ENCODE results near the gene UTRN. TPM values are rescaled to one million over a fixed set of nuclear protein-coding genes. Genes with fewer than 3 reads are reported as not detected.
A peak's percentile ranks its signal among the peaks of the same experiment; 100 is the strongest.

Gene UTRN
- total RNA-seq, 1 donor from 2014 or later = 133 TPM

- H3K4me1 Mint-ChIP-seq (ENCODE audit: low read depth) = peaks cover 50% of the 10 kb centered on the region
- peak overlapping the region; percentile 76 for H3K27ac Mint-ChIP-seq (ENCODE audit: unreplicated experiment)
- DNase-seq (ENCODE audit: low spot score) = no peak
- no peaks in the 10 kb centered on the region for H3K27me3 Mint-ChIP-seq (ENCODE audit: low read depth)
- TF ChIP-seq CTCF (IDR thresholded peaks at IDR 0.05) = no peak
- no peak overlapping the region for H3K4me3 Mint-ChIP-seq (ENCODE audit: unreplicated experiment)
- peaks cover 15% of the 10 kb centered on the region for H3K36me3 Mint-ChIP-seq (ENCODE audit: low read depth)
- H3K9me3 Mint-ChIP-seq (ENCODE audit: low read depth) = no peaks in the 10 kb centered on the region
These were observed 12.5 kb downstream of the UTRN start for GRCh38 chr6:144297511-144298100.

- Mint-ChIP-seq H3K27me3 (ENCODE audit: low read depth) (no peaks in the 10 kb centered on the region), H3K36me3 (ENCODE audit: low read depth) (peaks cover 15% of the 10 kb centered on the region)
These were observed 13.1 kb downstream of the UTRN start for GRCh38 chr6:144298194-144298593.

GRCh38 chr6:144298916-144299315, 13.8 kb downstream of the UTRN start:
- DNase-seq (ENCODE audit: low spot score) = no peak
- no peak for TF ChIP-seq CTCF (IDR thresholded peaks at IDR 0.05)
- Mint-ChIP-seq H3K4me3 (ENCODE audit: unreplicated experiment) (no peak overlapping the region), H3K27me3 (ENCODE audit: low read depth) (no peaks in the 10 kb centered on the region), H3K4me1 (ENCODE audit: low read depth) (peaks cover 41% of the 10 kb centered on the region), H3K27ac (ENCODE audit: unreplicated experiment) (no peak overlapping the region), H3K36me3 (ENCODE audit: low read depth) (peaks cover 15% of the 10 kb centered on the region), H3K9me3 (ENCODE audit: low read depth) (no peaks in the 10 kb centered on the region)

More at GRCh38 chr6:144298194-144298593, 13.1 kb downstream of the UTRN start:
- Mint-ChIP-seq H3K4me1 (ENCODE audit: low read depth) (peaks cover 46% of the 10 kb centered on the region), H3K4me3 (ENCODE audit: unreplicated experiment) (no peak overlapping the region), H3K9me3 (ENCODE audit: low read depth) (no peaks in the 10 kb centered on the region), H3K27ac (ENCODE audit: unreplicated experiment) (no peak overlapping the region)
- TF ChIP-seq CTCF (IDR thresholded peaks at IDR 0.05) = no peak
- no peak for DNase-seq (ENCODE audit: low spot score)

- Mint-ChIP-seq H3K27ac (ENCODE audit: unreplicated experiment) (peak overlapping the region; percentile 52), H3K36me3 (ENCODE audit: low read depth) (peaks cover 5% of the 10 kb centered on the region), H3K27me3 (ENCODE audit: low read depth) (no peaks in the 10 kb centered on the region), H3K4me1 (ENCODE audit: low read depth) (peaks cover 19% of the 10 kb centered on the region), H3K9me3 (ENCODE audit: low read depth) (no peaks in the 10 kb centered on the region), H3K4me3 (ENCODE audit: unreplicated experiment) (no peak overlapping the region)
- TF ChIP-seq CTCF (IDR thresholded peaks at IDR 0.05) = no peak
- DNase-seq (ENCODE audit: low spot score) = no peak
These were observed 17.7 kb downstream of the UTRN start for GRCh38 chr6:144302701-144303372.

GRCh38 chr6:144304223-144304848, 19.2 kb downstream of the UTRN start:
- H3K27me3 Mint-ChIP-seq (ENCODE audit: low read depth) = no peaks in the 10 kb centered on the region

More at GRCh38 chr6:144304223-144304848, 19.2 kb downstream of the UTRN start:
- Mint-ChIP-seq H3K4me3 (ENCODE audit: unreplicated experiment) (no peak overlapping the region), H3K36me3 (ENCODE audit: low read depth) (peaks cover 16% of the 10 kb centered on the region), H3K27ac (ENCODE audit: unreplicated experiment) (no peak overlapping the region), H3K9me3 (ENCODE audit: low read depth) (no peaks in the 10 kb centered on the region), H3K4me1 (ENCODE audit: low read depth) (peaks cover 14% of the 10 kb centered on the region)
- DNase-seq (ENCODE audit: low spot score) = no peak
- TF ChIP-seq CTCF (IDR thresholded peaks at IDR 0.05) = no peak

All from chondrocyte (in vitro differentiated cells).